ENCODE measurements around the gene MAP3K8.
A peak's percentile ranks its signal among the peaks of the same experiment; 100 is the strongest.

Gene MAP3K8

GRCh38 chr10:30503700-30504266, 69.8 kb downstream of the MAP3K8 start:
- peaks cover 64% of the 10 kb centered on the region for H3K4me1 Mint-ChIP-seq (ENCODE audit: low read depth)
- H3K4me3 Mint-ChIP-seq, result no peak overlapping the region
- H3K9me3 Mint-ChIP-seq, result no peaks in the 10 kb centered on the region
- no peaks in the 10 kb centered on the region for H3K36me3 Mint-ChIP-seq (ENCODE audit: low read depth)
- H3K27ac Mint-ChIP-seq, result no peak overlapping the region
- H3K27me3 Mint-ChIP-seq, result no peaks in the 10 kb centered on the region

GRCh38 chr10:30505543-30506298, 71.7 kb downstream of the MAP3K8 start:
- no peak overlapping the region for H3K27ac Mint-ChIP-seq
- H3K4me1 Mint-ChIP-seq (ENCODE audit: low read depth), result peaks cover 71% of the 10 kb centered on the region
- no peaks in the 10 kb centered on the region for H3K27me3 Mint-ChIP-seq
- H3K4me3 Mint-ChIP-seq, result no peak overlapping the region
- no peaks in the 10 kb centered on the region for H3K36me3 Mint-ChIP-seq (ENCODE audit: low read depth)
- H3K9me3 Mint-ChIP-seq, result no peaks in the 10 kb centered on the region

GRCh38 chr10:30509508-30509907, 75.5 kb downstream of the MAP3K8 start:
- Mint-ChIP-seq H3K4me1 (ENCODE audit: low read depth) (peaks cover 53% of the 10 kb centered on the region), H3K27me3 (no peaks in the 10 kb centered on the region), H3K27ac (no peak overlapping the region), H3K36me3 (ENCODE audit: low read depth) (no peaks in the 10 kb centered on the region), H3K9me3 (no peaks in the 10 kb centered on the region), H3K4me3 (no peak overlapping the region)

GRCh38 chr10:30510184-30510931, 76.4 kb downstream of the MAP3K8 start:
- Mint-ChIP-seq H3K4me3 (peak overlapping the region; percentile 33), H3K36me3 (ENCODE audit: low read depth) (no peaks in the 10 kb centered on the region), H3K27ac (peak overlapping the region; percentile 93), H3K27me3 (no peaks in the 10 kb centered on the region), H3K9me3 (no peaks in the 10 kb centered on the region), H3K4me1 (ENCODE audit: low read depth) (peaks cover 50% of the 10 kb centered on the region)

GRCh38 chr10:30510932-30511700, 77.1 kb downstream of the MAP3K8 start:
- Mint-ChIP-seq H3K9me3 (no peaks in the 10 kb centered on the region), H3K27ac (peak overlapping the region; percentile 93), H3K4me3 (peak overlapping the region; percentile 33), H3K4me1 (ENCODE audit: low read depth) (peaks cover 43% of the 10 kb centered on the region), H3K27me3 (no peaks in the 10 kb centered on the region), H3K36me3 (ENCODE audit: low read depth) (no peaks in the 10 kb centered on the region)

Measured in stimulated activated naive CD8-positive, alpha-beta T cell treated with anti-CD3 and anti-CD28 coated beads, Interleukin-15, Interleukin-2, amounts not matched to agents 100 ng/mL and 50 ng/mL, for 24 hours (primary cell).